GM12801 (cell line): ENCODE results near the gene CLIP2.

Experiments used
- CTCF ChIP-seq: IDR thresholded peaks from one replicate; pipeline ENCODE4 v1.5.1; 2011; ENCODE audit warnings: control low read depth; ENCODE audit not compliant: insufficient read length; ENCODE audit errors: extremely low read depth

CLIP2 gene

GRCh38 chr7:74417419-74417971 lies 128.3 kb downstream of the CLIP2 start:
- TF ChIP-seq CTCF = peak; percentile 64

- no peak for TF ChIP-seq CTCF
These were observed 128.9 kb downstream of the CLIP2 start for GRCh38 chr7:74418076-74418475.

GRCh38 chr7:74418538-74418937 lies 129.3 kb downstream of the CLIP2 start:
- no peak for TF ChIP-seq CTCF

- TF ChIP-seq CTCF = no peak
These were observed 130.8 kb downstream of the CLIP2 start for GRCh38 chr7:74420006-74420405.

- TF ChIP-seq CTCF = no peak
These were observed 135.2 kb downstream of the CLIP2 start for GRCh38 chr7:74424291-74424880.

- no peak for TF ChIP-seq CTCF
These were observed 138.8 kb downstream of the CLIP2 start for GRCh38 chr7:74428023-74428422.

- no peak for TF ChIP-seq CTCF
These were observed 140.0 kb downstream of the CLIP2 start for GRCh38 chr7:74429153-74429747.
